ENCODE results near the gene GFI1.
"Not testable (repeated sequence)": the region's sequence is repeated elsewhere in the genome, so short reads cannot be mapped to it uniquely, and the experiment has no call there.

Gene GFI1

DNA sequence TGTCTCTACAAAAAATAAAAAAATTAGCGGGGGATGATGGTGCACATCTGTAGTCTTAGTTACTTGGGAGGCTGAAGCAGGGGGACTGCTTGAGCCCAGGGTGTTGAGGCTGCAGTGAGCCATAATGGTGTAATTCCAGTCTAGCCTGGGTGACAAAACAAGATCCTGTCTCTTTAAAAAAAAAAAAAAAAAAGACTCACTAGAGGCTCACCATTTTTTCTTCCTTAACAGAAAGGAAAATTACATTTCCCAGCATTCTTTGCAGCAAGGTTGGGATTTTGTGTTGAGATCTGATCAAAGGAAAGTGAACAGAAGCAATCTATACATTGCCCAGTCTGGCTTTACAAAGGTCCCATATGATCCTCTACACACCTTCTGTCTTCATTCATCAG, 21.5 kb downstream of the GFI1 start:
- DNase-seq (ENCODE audit: low spot score): no peak

GRCh38 chr1:92464588-92465255, 22.0 kb downstream of the GFI1 start:
- DNase-seq (ENCODE audit: low spot score): no peak

GRCh38 chr1:92461364-92462097, 25.2 kb downstream of the GFI1 start:
- DNase-seq (ENCODE audit: low spot score): no peak

- no peak for DNase-seq (ENCODE audit: low spot score)
Observed at GRCh38 chr1:92459871-92460320, 26.8 kb downstream of the GFI1 start.

DNA sequence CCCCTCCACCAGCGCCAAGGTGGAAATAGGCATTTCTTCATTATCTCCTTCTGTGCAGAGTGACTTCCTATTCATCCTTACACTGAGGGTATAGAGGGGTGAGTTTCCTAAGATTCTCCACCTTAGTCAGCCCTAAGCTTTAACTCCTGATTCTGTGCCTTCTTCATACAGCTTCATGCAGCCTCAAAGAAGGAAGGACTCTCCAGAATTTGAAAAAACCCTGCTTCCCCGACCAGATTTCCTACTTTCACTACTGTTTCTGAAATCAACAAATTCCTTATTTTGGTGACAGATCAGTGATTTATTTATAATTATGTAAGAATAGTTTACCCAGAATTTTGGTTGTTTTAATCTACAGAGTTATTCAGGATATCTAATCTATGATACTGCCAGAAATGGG, 28.6 kb downstream of the GFI1 start:
- no peak for DNase-seq (ENCODE audit: low spot score)

DNA sequence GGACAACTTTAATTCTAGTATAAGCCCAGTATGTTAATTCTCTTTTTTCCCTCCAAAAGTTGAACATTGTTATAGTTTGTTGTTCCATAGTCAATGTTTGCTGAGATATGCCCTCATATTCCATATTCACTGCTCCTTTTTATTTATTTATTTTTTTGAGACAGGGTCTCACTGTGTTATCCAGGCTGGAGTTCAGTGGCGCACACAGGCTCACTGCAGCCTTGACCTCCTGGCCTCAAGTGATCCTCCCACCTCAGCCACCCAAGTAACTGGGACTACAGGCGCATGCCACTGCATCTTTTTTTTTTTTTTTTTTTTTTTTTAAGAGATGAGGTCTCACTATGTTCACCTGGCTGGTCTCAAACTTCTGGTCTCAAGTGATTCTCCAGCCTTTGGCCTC, 38.7 kb downstream of the GFI1 start:
- DNase-seq (ENCODE audit: low spot score): no peak

DNA sequence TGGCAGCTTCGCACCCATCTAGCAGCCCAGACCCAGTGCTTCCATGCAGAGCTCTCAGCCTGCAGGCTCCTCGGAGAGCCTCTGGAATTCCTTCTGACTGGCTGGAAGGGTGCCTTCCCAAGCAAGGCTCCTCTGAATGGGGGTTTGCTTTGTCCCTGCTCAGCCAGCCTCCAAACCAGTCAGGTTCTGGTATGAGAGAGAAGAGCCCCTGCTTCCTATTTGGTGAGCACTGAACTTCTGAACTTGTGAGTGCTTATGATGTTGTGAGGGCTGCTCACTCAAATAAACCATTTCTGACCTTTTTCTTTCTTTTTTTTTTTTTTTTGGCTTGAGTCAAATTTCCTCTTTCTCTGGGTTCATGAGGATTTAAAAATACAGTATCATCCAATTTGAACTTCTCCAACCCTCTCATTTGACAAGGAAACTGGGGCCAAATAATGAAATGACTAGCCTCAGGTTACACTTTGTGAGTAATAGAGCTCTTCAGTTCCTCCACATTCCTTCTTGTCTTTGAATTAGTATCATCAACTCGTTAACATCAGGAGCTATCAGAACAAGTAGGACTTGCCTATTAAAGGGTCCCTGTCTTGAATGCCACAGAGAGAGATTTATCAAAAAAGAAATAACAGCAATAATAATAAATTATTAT, 39.6 kb downstream of the GFI1 start:
- DNase-seq (ENCODE audit: low spot score): no peak

DNA sequence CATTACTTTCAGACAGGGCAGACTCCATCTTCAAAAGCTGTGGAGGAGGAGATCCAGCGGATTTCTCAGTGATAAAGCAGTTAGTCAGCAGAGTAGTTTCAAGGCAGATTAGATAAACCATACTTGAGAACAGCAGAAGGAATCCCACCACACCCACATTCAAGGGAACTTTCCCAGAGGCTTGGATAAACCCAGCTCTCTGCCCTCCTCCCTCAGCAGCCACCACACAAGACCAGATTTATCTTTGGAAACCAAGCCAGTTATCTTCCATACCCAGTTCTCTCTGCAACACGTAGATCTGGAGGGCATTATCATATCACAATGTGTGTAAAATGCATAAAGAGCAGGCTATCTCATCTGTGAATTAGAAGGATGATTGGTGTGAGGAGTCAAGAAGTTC, 40.2 kb downstream of the GFI1 start:
- no peak for DNase-seq (ENCODE audit: low spot score)

- DNase-seq (ENCODE audit: low spot score): no peak
Observed at GRCh38 chr1:92445865-92446264, 40.9 kb downstream of the GFI1 start.

DNA sequence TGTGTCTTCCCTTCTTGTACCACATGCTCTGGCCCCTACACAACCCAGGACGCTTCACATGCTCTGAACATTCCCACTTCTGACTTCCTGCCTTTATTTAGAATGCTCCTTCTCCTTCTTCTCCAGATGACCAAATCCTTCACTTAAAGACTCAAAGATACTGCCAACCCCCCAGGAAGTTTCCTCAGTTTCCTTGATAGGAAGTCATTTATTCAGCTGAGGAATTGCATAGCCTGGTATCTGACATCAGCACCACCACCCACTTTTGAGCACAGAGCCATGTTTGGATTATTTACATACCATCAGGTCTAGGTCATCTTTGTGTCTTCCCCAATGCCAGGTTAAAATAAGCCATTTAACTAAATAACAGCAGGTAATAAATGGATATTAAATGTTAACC, 42.4 kb downstream of the GFI1 start:
- DNase-seq (ENCODE audit: low spot score): no peak

- DNase-seq (ENCODE audit: low spot score): no peak
Observed at GRCh38 chr1:92443893-92444292, 42.8 kb downstream of the GFI1 start.

DNA sequence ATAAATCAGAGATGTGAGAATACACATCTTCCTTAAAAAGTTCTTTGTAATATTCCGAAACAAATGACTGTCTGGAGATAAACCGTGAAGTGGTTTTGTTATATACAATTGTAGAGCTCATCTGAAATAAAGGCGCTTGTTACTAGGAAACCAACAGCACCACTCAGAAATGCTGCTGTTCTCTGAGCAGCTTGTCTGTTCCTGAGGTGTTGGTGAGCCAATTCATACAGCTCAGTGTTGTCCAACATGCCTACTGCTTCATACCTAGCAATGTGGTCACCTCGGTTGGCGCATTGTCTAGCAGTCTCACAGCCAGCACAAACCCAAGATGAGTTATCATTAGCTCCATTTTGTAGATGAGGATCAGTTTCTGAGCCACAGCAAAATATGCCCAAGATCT, 44.4 kb downstream of the GFI1 start:
- DNase-seq (ENCODE audit: low spot score): no peak

- no peak for DNase-seq (ENCODE audit: low spot score)
Observed at GRCh38 chr1:92441697-92442342, 44.9 kb downstream of the GFI1 start.

DNA sequence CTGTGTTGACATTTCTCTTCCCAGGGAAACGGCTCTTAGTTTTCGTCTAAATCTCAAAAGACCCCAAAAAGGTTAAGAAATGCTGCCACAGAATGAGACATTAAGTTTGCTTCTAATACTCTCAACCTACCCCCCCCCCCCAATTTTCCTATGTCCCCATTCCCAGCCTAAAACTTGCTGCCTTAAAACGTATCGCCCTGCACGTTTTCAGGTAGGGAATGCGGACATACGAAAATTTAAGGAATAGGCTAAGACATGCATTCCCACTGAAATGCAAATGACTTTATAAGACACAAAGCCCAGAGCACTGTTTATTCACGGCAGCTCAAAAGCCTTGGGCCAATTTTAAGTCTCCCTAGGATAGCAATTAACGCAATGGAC, 45.4 kb downstream of the GFI1 start:
- no peak for DNase-seq (ENCODE audit: low spot score)

GRCh38 chr1:92439291-92439690, 47.4 kb downstream of the GFI1 start:
- no peak for DNase-seq (ENCODE audit: low spot score)

DNA sequence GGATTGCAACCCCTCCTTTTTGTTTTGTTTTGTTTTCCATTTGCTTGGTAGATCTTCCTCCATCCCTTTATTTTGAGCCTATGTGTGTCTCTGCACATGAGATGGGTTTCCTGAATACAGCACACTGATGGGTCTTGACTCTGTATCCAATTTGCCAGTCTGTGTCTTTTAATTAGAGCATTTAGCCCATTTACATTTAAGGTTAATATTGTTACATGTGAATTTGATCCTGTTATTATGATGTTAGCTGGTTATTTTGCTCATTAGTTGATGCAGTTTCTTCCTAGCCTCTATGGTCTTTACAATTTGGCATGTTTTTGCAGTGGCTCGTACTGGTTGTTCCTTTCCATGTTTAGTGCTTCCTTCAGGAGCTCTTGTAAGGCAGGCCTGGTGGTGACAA, 52.2 kb downstream of the GFI1 start:
- DNase-seq (ENCODE audit: low spot score): not testable (repeated sequence)

- no peak for DNase-seq (ENCODE audit: low spot score)
Observed at GRCh38 chr1:92430030-92430429, 56.7 kb downstream of the GFI1 start.

DNA sequence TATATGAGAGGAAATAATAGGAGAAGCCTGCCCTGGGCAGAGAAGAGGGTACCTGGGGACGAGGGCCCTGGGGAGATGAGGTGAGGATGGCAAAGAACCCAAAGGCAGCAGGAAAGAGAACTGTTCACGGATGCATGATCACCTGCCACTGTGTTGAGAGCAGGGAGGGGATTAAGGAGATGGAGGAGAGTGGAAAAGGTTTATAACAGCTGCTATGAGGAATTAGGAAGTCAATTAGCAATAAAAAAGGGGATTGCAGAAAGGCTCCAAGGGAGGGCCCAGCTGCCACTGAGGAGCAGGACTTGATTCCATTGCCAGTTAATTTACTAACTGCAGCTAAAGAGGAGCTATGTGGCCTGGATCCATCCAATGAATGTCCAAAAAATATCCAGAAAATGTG, 61.1 kb downstream of the GFI1 start:
- DNase-seq (ENCODE audit: low spot score): no peak
